ENCODE results near the gene ARID1B. TPM values are rescaled to one million over a fixed set of nuclear protein-coding genes. Genes with fewer than 3 reads are reported as not detected.

Gene ARID1B
- total and polyA plus RNA-seq, 7 donors = 8.4 to 115 (median 69.6) TPM

DNA sequence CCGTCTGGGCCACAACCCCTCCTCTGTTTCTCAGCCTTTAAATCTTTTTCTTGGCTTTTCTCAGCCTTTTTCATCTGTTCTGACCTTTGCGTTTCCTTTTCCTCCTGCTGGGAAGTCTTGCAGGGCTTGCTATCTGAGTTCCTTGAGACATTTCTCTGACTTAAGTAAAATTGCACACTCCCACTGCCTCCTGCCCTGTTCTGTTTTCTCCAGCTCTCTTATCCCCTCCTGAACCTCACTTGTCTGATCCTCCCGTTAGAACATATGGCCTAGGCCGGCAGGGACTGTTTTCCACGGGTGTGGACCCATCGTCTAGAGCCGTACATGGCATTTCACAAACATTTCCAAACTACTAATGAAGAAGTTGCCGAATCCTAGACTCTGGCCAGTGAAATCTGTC is 63.0 kb downstream of the ARID1B start:
- TF ChIP-seq POLR2A (IDR thresholded peaks at IDR 0.05) (no peak), POLR2AphosphoS5 (IDR thresholded peaks at IDR 0.05) (no peak), EP300 (IDR thresholded peaks at IDR 0.05) (no peak)
- TF ChIP-seq, protein P1, sequence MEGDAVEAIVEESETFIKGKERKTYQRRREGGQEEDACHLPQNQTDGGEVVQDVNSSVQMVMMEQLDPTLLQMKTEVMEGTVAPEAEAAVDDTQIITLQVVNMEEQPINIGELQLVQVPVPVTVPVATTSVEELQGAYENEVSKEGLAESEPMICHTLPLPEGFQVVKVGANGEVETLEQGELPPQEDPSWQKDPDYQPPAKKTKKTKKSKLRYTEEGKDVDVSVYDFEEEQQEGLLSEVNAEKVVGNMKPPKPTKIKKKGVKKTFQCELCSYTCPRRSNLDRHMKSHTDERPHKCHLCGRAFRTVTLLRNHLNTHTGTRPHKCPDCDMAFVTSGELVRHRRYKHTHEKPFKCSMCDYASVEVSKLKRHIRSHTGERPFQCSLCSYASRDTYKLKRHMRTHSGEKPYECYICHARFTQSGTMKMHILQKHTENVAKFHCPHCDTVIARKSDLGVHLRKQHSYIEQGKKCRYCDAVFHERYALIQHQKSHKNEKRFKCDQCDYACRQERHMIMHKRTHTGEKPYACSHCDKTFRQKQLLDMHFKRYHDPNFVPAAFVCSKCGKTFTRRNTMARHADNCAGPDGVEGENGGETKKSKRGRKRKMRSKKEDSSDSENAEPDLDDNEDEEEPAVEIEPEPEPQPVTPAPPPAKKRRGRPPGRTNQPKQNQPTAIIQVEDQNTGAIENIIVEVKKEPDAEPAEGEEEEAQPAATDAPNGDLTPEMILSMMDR (IDR thresholded peaks at IDR 0.05) = no peak
- Histone ChIP-seq H3K9me3 (no peaks in the 10 kb centered on the region), H3K36me3 (no peaks in the 10 kb centered on the region), H3K4me1 (peaks cover 0 to 80% (median 59%) of the 10 kb centered on the region in 4 donors), H3K27ac (peak overlapping the region in 2 of 4 donors; percentile 13 to 23), H3K27me3 (no peaks in the 10 kb centered on the region), H3K4me3 (no peak overlapping the region)
- DNase-seq = no peak
- 71 to 72% methylated on average over 8 of the region's 8 CpGs for WGBS, 2 donors
- intact Hi-C loops (cut with DNase I) = no loop called here

- Histone ChIP-seq H3K4me1 (peaks cover 0 to 85% (median 63%) of the 10 kb centered on the region in 4 donors), H3K27me3 (no peaks in the 10 kb centered on the region), H3K4me3 (no peak overlapping the region), H3K9me3 (no peaks in the 10 kb centered on the region), H3K27ac (peak overlapping the region in 1 of 4 donors; percentile 13), H3K36me3 (no peaks in the 10 kb centered on the region)
- TF ChIP-seq, protein P1 (IDR thresholded peaks at IDR 0.05) = no peak
- TF ChIP-seq POLR2A (IDR thresholded peaks at IDR 0.05) (no peak), EP300 (IDR thresholded peaks at IDR 0.05) (no peak), POLR2AphosphoS5 (IDR thresholded peaks at IDR 0.05) (no peak)
- intact Hi-C loops (cut with DNase I) = no loop called here
- WGBS, 2 donors = 80 to 95% methylated on average over 2 of the region's 2 CpGs
- no peak for DNase-seq
Measured at GRCh38 chr6:156840606-156841005, 63.4 kb downstream of the ARID1B start.

DNA sequence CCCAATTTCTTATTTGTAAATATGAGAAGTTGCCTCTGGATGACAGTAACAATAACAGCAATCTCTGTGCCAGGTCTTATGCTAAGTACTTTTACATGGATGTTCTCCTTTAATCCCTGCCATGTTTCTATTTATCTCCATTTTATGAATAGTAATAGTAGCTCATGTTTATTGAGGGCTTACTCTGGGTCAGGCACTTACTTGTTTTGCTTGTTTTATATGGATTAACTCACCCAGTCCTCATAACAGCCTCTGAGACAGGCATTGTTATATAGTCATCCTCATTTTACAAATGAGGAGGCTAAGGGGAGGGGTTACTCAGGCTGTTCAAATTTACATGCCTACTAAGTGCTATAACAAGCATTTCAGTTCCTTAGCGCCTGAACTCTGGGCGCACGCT is 64.3 kb downstream of the ARID1B start:
- WGBS, 2 donors = 96 to 99% methylated on average over 3 of the region's 3 CpGs
- H3K9me3 ChIP-seq = no peaks in the 10 kb centered on the region
- H3K27ac ChIP-seq = no peak overlapping the region
- H3K4me3 ChIP-seq = no peak overlapping the region
- no peaks in the 10 kb centered on the region for H3K36me3 ChIP-seq
- TF ChIP-seq, protein P1 (IDR thresholded peaks at IDR 0.05) = no peak
- TF ChIP-seq POLR2AphosphoS5 (IDR thresholded peaks at IDR 0.05) (no peak), POLR2A (IDR thresholded peaks at IDR 0.05) (no peak), EP300 (IDR thresholded peaks at IDR 0.05) (no peak)
- intact Hi-C loops (cut with DNase I) = no loop called here
- H3K27me3 ChIP-seq = no peaks in the 10 kb centered on the region
- peaks cover 0 to 90% (median 71%) of the 10 kb centered on the region in 4 donors for H3K4me1 ChIP-seq
- no peak for DNase-seq

- Histone ChIP-seq H3K27me3 (no peaks in the 10 kb centered on the region), H3K4me3 (no peak overlapping the region), H3K9me3 (no peaks in the 10 kb centered on the region), H3K36me3 (no peaks in the 10 kb centered on the region), H3K4me1 (peaks cover 0 to 90% (median 80%) of the 10 kb centered on the region in 4 donors), H3K27ac (no peak overlapping the region)
- TF ChIP-seq EP300 (IDR thresholded peaks at IDR 0.05) (no peak), POLR2AphosphoS5 (IDR thresholded peaks at IDR 0.05) (no peak), POLR2A (IDR thresholded peaks at IDR 0.05) (no peak)
- TF ChIP-seq, protein P1 (IDR thresholded peaks at IDR 0.05) = no peak
- WGBS, 2 donors = 90% methylated on average over 3 of the region's 3 CpGs
- no peak for DNase-seq
- intact Hi-C loops (cut with DNase I) = no loop called here
Measured at GRCh38 chr6:156842598-156843250, 65.5 kb downstream of the ARID1B start.

- Histone ChIP-seq H3K36me3 (no peaks in the 10 kb centered on the region), H3K4me1 (peaks cover 0 to 98% (median 92%) of the 10 kb centered on the region in 4 donors), H3K27ac (no peak overlapping the region), H3K27me3 (no peaks in the 10 kb centered on the region), H3K4me3 (no peak overlapping the region), H3K9me3 (no peaks in the 10 kb centered on the region)
- no peak for TF ChIP-seq EP300 (IDR thresholded peaks at IDR 0.05)
- TF ChIP-seq, protein P1 (IDR thresholded peaks at IDR 0.05) = no peak
- no peak for TF ChIP-seq POLR2AphosphoS5 (IDR thresholded peaks at IDR 0.05)
- TF ChIP-seq POLR2A (IDR thresholded peaks at IDR 0.05) = no peak
- intact Hi-C loops (cut with DNase I) = no loop called here
- no peak for DNase-seq
- WGBS, 2 donors = 74 to 87% methylated on average over 3 of the region's 3 CpGs
Measured at GRCh38 chr6:156844089-156844488, 66.9 kb downstream of the ARID1B start.
